DMS114 treated with DMSO at 0.1 percent for 48 hours (cell line): ENCODE measurements around the gene ZNF880.
"Not testable (repeated sequence)": the region's sequence is repeated elsewhere in the genome, so short reads cannot be mapped to it uniquely, and the experiment has no call there.

Experiments
- DNase-seq: peaks from one replicate; lab custom pipeline; 2025; ENCODE audit not compliant: unreplicated experiment; lab: John Stamatoyannopoulos, UW

The ZNF880 gene

DNA sequence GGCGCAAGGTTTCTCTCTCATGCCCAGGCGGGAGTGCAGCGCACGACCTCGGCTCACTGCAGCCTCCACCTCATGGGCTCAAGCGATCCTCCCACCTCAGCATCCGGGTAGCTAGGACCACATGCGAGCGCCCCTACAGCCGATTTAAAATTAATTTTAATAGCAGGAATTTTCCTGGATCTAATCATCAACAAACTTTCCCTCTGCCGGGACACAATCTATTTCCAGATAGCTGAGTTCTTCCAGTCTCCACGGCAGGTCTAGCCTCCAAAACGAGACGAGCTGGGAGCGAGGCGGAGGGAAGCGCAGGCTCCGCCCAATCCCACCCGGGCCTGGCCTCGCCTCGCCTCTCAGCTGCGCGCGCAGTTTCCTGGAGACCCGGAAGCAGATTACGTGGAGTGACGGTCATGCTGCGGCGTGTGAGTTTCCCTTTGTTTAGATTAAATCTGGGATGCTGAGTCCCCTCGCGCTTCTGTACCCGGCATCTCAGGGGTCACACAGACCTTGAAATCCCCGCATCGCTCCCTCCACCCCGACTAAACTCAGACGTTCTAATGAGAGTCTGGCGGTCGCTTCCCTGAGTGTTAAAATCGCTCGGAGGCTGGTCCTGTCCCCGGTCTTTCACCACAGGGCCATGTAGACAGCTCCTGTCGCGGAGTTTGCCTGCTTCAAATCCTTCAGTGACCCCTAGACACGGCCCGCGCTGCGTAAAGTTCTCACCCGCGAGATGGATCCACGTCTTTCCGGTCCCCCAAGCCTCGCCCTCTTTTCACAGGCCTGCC is at the start of gene ZNF880:
Gene ZNF880 (plus strand): TSS at position 365 of the 782 bp plus-strand sequence. CDS start 43 bp downstream, at position 408.
- DNase-seq: no peak

DNA sequence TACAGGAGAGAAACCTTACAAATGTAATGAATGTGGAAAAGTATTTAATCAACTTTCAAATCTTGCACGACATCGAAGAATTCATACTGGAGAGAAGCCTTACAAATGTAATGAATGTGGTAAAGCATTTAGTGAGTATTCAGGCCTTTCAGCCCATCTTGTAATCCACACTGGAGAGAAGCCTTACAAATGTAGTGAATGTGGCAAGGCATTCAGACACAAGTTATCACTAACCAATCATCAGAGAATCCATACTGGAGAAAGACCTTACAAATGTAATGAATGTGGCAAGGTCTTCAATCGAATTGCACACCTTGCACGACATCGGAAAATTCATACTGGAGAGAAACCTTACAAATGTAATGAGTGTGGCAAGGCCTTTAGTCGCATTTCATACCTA is 47.3 kb upstream of the ZNF880 start:
- no peak for DNase-seq

DNA sequence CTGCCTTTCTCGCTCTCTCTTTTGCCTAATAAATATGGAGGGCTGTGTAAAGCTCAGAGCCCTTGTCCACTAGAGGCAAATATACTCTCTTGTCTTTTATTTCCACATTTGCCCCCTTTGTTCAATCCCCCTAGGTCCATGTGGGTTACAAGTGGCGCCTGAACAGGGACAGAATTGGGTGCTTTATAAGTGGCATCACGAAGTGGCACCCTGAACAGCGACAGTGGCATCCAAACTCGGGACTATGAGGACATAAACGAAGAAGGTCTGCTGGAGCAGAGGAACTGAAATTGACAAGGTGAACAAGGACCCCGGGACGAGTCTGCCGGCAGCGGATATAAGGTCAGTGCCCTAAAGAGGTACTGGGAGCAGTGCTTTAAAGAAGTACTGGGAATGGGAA is 38.0 kb upstream of the ZNF880 start:
- DNase-seq: no peak

DNA sequence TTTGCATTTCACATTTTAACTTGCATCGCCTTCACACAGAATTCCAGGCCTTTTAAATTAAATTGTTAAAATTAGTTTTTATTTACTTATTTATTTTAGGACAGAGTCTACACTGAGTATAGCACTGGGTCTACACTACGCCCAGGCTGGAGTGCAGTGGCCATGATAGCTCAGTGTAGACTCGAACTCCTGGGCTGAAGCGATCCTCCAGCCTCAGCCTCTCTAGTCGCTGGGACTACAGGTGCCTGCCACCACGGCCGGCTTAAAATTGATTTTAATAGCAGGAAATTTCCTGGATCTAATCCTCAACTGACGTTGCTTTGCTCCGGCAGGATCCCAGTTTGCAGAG is 34.0 kb upstream of the ZNF880 start:
- DNase-seq: no peak

DNA sequence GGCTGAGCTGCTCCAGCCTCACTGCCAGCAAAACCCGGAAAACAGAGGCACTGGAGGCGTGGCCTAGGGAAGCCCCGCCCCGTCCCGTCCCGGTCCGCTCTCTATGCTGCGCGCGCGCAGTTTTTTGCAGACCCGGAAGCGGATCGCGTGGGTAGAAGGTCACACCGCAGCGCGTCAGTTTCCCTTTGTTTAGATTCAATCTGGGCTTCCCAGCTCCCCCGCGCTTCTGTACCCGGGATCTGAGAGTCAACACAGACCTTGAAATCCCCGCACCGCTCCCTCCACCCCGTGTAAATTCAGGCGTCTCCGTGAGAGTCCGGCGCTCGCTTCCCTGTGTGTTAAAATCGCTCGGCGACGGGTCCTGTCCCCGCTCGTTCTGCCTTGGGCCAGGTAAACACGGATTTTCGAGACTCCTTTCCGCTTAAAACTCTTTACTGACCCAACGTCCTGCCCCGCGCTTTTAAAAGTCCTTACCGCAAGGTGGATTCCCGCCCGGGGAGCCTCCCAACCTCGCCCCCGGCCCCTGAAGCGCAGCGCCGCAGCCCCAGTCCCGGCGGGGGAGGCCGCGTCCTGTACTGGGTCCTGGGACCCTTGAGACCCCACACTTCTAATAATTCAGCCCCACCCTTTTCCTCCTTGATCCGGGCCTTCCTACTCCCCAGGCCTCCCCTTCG is 33.5 kb upstream of the ZNF880 start, which contains the start of gene ZNF610:
Gene ZNF610 (plus strand): TSS at position 127 of the 674 bp plus-strand sequence. CDS start 12,930 bp downstream, outside the sequence.
- DNase-seq: peak; percentile 80

DNA sequence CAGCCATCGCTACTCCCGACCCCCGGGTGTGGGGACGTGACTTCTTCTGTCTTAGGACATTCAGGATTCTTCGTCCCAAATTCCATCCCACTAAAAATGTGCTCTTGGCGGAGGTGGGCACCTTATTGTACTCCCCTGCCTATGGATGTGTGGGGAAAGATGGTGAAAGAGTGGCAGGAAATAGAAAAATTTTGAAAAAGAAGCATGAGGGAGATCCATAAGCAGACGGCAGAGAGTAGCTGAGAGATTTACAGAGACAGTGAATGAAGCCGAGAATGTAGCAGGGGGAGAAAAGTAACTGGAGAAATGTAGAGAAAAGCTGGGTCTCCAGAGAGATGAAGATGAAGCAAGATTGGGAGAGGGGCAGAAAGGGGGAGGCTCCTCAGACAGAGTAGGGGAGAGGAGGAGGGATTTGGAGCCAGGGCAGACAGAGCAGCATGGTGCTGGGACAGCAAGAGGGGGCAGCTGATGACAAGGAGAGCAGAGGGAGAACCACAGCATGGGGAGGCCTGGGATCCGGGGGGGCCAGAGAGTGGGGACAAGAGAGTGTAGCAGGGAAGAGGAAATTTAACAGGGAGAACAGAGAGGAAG is 32.8 kb upstream of the ZNF880 start:
- DNase-seq: no peak

GRCh38 chr19:52339022-52339421 is 30.7 kb upstream of the ZNF880 start:
- not testable (repeated sequence) for DNase-seq

- DNase-seq: no peak
Measured at GRCh38 chr19:52343548-52343947, 26.2 kb upstream of the ZNF880 start.

DNA sequence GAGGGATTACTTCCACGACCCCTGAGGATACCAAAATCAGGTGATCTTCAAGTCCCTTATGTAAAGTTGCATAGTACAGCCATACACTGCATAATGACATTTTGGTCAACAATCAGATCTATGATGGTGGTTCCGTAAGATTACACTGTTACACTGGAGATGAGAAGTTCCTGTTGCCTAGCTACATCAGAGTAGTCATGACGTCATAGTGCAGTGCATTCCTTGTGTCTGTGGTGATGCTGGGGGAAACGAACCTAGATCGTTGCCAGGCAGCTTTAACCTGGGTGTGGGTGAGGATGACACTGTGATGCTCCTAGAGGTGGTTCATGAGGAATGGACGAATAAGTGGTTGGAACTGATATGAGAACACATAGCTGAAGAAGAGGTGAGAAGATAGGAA is 24.6 kb upstream of the ZNF880 start:
- DNase-seq: no peak

- DNase-seq: no peak
Measured at GRCh38 chr19:52351512-52351911, 18.2 kb upstream of the ZNF880 start.

DNA sequence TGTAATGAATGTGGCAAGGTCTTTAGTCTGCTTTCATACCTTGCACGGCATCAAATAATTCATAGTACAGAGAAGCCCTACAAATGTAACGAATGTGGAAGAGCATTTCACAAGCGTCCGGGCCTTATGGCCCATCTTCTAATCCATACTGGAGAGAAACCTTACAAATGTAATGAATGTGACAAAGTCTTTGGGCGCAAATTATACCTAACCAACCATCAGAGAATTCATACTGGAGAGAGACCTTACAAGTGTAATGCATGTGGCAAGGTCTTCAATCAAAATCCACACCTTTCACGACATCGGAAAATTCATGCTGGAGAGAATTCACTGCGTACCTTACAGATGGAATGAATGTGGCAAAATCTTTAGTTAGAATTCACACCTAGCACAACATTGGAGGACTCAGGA is 3.3 kb upstream of the ZNF880 start:
- DNase-seq: no peak

- DNase-seq: no peak
Measured at GRCh38 chr19:52370341-52370710, 603 bp downstream of the ZNF880 start.

DNA sequence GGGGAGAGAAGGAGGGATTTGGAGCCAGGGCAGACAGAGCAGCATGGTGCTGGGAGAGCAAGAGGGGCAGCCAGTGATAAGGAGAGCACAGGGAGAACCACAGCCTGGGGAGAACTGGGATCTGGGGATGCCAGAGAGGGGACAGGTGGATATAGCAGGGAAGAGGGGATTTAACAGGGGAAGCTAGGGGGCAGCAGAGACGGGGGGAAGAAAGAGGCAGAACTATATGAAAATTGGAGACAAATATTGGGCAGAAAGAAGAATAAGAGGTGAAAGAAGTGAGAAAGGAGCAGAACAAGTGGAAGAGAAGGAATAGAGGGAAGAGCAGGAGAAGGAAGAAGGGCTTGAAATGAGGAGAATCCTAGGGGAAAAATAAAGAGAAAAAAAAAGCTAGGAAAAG is 21.4 kb downstream of the ZNF880 start:
- DNase-seq: no peak

DNA sequence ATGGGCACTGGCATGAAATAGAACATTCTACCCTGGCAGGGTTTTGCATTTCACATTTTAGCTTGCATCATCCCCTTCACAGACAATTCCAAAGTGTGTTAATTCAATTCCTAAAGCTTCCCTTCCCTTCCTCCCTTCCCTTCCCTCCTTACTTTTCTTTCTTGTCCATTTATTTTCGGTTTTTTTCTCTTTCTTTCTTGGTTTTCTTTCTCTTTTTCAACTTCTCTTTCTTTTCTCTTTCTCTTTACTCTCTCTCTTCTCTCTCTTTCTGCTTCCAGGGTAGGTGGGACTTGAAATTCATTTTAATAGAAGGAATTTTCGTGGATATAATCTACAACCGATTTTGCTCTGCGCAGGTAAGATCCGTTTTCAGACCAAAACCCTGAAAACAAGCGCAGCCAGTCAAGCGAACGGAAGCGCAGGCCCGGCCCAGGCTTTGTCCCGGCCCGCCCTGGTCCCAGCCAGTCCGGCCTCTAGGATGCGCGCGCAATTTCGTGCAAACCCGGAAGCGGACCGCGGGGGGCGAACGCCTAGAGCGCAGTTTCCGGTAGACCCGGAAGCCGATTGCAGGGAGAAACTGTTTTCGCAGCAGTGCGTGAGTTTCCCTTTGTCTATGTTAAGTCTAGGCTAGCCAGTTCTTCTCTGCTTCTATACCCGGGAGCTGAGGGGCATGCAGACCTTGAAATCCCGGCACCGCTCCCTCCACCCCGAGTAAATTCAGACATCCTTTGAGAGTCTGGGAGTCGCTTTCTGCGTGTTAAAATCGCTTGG is 27.8 kb downstream of the ZNF880 start, which contains the start of gene ZNF528:
Gene ZNF528 (plus strand): TSS at position 540 of the 771 bp plus-strand sequence. CDS start 4,165 bp downstream, outside the sequence.
- peak; percentile 86 for DNase-seq

DNA sequence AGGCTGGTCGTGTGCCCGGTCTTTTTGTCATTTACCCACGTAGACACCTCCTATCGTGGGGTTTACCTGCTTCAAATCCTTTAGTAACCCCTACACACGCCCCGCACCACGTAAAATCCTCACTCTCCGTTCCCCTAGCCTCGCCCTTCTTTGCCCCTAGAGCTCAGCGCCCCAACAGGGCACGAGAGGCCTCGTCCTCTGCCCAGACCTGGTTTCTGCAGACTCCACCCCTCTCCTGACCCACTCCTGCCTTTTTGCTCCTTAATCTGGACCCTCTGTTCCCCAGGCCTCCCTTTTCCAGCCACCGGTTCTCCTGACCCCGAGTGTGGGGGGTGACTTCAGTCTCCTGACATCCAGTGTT is 28.3 kb downstream of the ZNF880 start:
- no peak for DNase-seq

DNA sequence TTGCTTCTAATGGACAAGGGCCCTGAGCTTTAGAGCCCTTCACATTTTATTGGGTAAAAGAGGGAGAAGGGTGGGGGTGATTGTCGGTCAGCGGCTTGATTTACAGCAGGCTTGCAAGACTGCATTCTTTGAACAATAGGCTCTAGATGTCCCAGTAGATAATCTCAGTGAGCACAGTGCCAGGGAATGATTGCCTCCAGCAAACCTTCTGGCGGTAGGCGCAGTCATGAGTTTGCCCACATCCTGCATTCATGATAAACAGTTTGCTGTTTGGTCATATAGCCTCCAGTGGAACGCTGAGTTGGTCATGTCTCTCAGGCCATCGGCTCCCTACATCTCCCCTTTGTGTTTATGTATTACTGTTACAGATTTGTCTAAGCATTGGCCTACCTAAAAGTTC is 40.6 kb downstream of the ZNF880 start:
- DNase-seq: no peak

DNA sequence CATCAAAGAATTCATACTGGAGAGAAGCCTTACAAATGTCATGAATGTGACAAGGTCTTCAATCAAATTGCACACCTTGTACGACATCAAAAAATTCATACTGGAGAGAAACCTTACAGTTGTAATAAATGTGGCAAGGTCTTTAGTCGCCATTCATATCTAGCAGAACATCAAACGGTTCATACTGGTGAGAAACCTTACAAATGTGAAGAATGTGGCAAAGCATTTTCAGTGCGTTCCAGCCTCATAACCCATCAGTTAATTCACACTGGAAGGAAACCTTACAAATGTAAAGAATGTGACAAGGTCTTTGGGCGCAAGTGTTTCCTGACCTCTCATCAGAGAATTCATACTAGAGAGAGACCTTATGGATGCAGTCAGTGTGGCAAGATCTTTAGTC is 46.0 kb downstream of the ZNF880 start:
- no peak for DNase-seq

DNA sequence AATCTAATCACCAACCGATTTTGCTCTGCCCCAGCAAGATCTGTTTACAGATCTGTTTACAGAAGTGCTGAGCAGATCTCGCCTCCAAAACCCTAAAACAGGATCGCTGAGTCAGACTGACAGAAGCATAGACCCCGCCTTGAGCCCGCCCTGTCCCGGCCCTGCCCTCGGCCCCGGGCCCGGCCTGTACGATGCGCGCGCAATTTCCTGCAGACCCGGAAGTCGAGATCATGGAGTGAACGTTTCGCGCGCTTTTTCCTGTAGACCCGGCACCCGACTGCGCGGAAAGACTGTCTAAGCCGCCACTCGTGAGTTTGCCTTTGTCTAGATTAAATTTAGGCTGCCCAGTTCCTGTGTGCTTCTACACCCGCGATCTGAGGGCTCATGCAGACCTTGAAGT is 59.2 kb downstream of the ZNF880 start, which contains the start of gene ZNF534:
Gene ZNF534 (plus strand): TSS at position 212 of the 400 bp plus-strand sequence. CDS start 2,327 bp downstream, outside the sequence.
- DNase-seq: no peak
